GM19035 (cell line): ENCODE results near the gene NALCN.

Experiments
- ATAC-seq: cut with Tn5 transposase; IDR thresholded peaks from one replicate; pipeline ENCODE4 v1.9.1; 2021; ENCODE audit not compliant: unreplicated experiment

The NALCN gene

GRCh38 chr13:101416181-101417042 lies at the start of gene NALCN:
NALCN (minus strand) TSS chr13:101416508; CDS start chr13:101399126, 17,382 bp downstream.
- no peak for ATAC-seq

- no peak for ATAC-seq
These were observed 49.6 kb upstream of the NALCN start for GRCh38 chr13:101465877-101466276.

GRCh38 chr13:101457176-101457575 lies 40.9 kb upstream of the NALCN start:
- ATAC-seq: no peak

GRCh38 chr13:101455863-101456262 lies 39.6 kb upstream of the NALCN start:
- ATAC-seq: no peak

- no peak for ATAC-seq
These were observed 38.5 kb upstream of the NALCN start for GRCh38 chr13:101454767-101455166.

GRCh38 chr13:101453784-101454201 lies 37.5 kb upstream of the NALCN start:
- peak; percentile 39 for ATAC-seq

- ATAC-seq: peak; percentile 88
These were observed 36.5 kb upstream of the NALCN start, which contains the start of gene ITGBL1 for GRCh38 chr13:101452519-101453485. ITGBL1 (plus strand) TSS chr13:101452675; CDS start chr13:101452834, 159 bp downstream.

- ATAC-seq: no peak
These were observed 35.3 kb upstream of the NALCN start for GRCh38 chr13:101451641-101452040.

GRCh38 chr13:101450749-101451130 lies 34.4 kb upstream of the NALCN start:
- no peak for ATAC-seq

GRCh38 chr13:101449790-101450748 lies 33.8 kb upstream of the NALCN start:
- no peak for ATAC-seq

GRCh38 chr13:101447852-101448251 lies 31.5 kb upstream of the NALCN start:
- no peak for ATAC-seq

GRCh38 chr13:101434486-101434885 lies 18.2 kb upstream of the NALCN start:
- ATAC-seq: no peak

GRCh38 chr13:101433895-101434294 lies 17.6 kb upstream of the NALCN start:
- ATAC-seq: no peak

GRCh38 chr13:101429733-101430132 lies 13.4 kb upstream of the NALCN start:
- ATAC-seq: no peak

GRCh38 chr13:101425623-101426022 lies 9.3 kb upstream of the NALCN start:
- ATAC-seq: no peak

- no peak for ATAC-seq
These were observed 8.8 kb upstream of the NALCN start for GRCh38 chr13:101425156-101425471.

- ATAC-seq: no peak
These were observed 8.3 kb upstream of the NALCN start for GRCh38 chr13:101424381-101425155.

- ATAC-seq: no peak
These were observed 7.6 kb upstream of the NALCN start for GRCh38 chr13:101423872-101424271.

GRCh38 chr13:101417501-101417900 lies 1.2 kb upstream of the NALCN start:
- ATAC-seq: no peak

- ATAC-seq: no peak
These were observed 717 bp upstream of the NALCN start for GRCh38 chr13:101417043-101417406.
